Lower leg skin (tissue), 3 donors: ENCODE results near the gene ADAMTSL2.

Experiments used
- POLR2A ChIP-seq, 2 donors: fragments of 450-650 bp; IDR thresholded peaks; one replicate each; pipeline ENCODE4 v1.6.1; 2016 to 2017; ENCODE audit warnings: antibody characterized with exemption in 2 of 2, mild to moderate bottlenecking in 1 of 2, moderate library complexity in 1 of 2
- TF ChIP-seq, protein P1 (sequence below), 3 donors: fragments of 450-650 bp; IDR thresholded peaks; one replicate each; pipeline ENCODE4 v1.5.1; 2016; ENCODE audit warnings: antibody characterized with exemption in 3 of 3, mild to moderate bottlenecking in 3 of 3, moderate library complexity in 2 of 3

- TF ChIP-seq, protein P1, sequence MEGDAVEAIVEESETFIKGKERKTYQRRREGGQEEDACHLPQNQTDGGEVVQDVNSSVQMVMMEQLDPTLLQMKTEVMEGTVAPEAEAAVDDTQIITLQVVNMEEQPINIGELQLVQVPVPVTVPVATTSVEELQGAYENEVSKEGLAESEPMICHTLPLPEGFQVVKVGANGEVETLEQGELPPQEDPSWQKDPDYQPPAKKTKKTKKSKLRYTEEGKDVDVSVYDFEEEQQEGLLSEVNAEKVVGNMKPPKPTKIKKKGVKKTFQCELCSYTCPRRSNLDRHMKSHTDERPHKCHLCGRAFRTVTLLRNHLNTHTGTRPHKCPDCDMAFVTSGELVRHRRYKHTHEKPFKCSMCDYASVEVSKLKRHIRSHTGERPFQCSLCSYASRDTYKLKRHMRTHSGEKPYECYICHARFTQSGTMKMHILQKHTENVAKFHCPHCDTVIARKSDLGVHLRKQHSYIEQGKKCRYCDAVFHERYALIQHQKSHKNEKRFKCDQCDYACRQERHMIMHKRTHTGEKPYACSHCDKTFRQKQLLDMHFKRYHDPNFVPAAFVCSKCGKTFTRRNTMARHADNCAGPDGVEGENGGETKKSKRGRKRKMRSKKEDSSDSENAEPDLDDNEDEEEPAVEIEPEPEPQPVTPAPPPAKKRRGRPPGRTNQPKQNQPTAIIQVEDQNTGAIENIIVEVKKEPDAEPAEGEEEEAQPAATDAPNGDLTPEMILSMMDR (IDR thresholded peaks at IDR 0.05): no peak
- no peak for TF ChIP-seq POLR2A (IDR thresholded peaks at IDR 0.05)
Observed at GRCh38 chr9:133496861-133497842, 37.4 kb upstream of the ADAMTSL2 start.
